Measurements from ENCODE around the gene SLC4A2. TPM values are rescaled to one million over a fixed set of nuclear protein-coding genes. Genes with fewer than 3 reads are reported as not detected.

The SLC4A2 gene
- polyA plus RNA-seq, 10 donors = 43.2 to 57.6 (median 53.7) TPM

DNA sequence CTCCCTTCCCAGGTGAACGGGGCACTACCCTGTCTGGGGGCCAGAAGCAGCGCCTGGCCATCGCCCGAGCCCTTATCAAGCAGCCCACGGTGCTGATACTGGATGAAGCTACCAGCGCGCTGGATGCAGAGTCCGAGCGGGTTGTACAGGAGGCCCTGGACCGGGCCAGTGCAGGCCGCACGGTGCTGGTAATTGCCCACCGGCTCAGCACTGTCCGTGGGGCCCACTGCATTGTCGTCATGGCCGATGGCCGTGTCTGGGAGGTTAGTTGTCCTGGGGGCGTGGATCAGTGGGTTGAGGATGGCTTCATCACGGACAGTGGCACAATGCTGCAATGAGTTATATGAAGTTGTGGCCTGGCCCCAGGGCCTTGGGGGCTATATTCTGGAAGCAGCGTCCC is 15.4 kb upstream of the SLC4A2 start:
- no peak for DNase-seq

DNA sequence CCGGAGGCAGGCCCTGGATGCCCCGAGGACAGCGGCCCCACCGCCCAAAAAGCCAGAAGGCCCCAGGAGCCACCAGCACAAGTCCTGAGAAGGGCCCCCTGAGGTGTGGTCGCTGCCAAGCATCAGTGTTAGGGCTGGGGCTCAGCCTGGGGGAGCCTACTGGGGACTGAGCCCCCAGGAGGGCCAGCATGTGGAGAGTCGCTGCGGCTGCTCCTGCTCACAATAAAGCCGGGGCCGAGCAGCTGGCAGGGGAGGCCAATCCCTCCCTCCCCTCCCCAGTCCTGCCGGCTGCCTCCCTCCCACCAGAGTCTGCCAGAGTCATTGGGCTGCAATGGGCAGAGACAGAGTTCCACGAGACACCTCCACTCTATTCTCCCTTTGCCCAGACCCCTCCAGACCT is 14.1 kb upstream of the SLC4A2 start:
- DNase-seq = no peak

DNA sequence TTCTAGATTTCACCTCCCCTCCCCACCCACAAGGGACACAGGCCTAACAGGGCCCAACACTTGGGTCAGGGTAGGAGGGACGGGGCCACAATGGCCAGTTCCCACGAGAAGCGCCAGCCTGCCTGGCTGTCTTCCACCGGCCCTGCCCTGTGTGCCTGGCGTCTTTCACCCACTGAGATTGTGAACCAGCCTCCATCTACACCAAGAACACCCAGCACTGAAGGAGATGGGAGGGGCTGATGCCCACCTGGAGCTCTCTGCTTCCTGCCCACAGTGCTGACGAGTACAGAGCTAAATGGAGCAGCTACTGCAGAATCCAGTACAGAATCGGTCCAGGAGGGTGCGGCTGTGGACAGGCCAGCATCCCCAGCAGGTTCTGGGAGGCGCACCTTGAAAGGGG is 13.4 kb upstream of the SLC4A2 start:
- no peak for DNase-seq

DNA sequence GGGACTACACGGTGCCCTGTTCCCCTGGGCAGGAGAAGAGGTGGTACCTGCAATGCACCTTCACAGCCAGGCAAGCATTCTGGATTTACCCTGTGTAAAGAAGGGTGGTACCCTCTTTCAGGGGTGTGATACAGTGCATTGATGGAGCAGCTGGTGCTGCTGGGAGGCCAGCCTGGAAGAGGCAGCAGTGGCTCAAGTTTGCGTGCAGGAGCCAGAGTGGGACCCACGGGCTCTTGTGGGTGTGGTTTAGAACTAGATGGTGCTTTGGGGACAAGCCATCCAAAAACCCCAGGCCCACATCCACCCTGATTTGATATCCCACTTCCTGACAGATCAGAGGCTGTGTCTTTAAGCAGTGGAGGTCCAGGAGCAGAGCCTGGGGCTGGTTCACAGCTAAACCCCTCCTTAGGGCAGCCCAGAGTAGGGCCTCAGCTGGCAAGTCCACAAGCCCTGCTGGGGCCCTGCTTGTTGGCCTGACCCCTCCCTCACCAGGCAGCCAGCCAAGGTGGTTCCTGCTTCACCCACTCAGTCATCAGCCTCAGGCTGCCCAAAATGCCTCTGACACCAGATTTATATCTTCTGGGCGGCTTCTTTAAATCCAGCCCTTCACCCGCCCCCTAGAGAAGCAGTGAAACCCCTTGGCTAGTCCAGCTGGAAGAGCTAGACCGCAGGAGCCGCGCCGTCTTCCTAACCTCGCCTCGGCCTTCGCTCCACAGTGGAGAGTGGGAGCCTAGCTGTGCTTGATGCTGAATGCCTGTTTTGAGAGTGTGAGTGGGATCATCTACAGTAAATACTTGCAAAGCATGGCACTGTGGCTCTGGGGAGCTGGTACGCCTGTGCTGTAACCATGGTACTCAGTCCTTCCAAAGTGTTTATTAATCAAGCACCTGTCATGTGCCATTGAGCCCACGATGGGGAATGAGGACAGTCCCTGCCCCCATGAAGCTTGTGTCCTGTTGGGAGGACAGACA is 12.5 kb upstream of the SLC4A2 start:
- peak in 2 of 3 donors; percentile 40 to 66 for DNase-seq

DNA sequence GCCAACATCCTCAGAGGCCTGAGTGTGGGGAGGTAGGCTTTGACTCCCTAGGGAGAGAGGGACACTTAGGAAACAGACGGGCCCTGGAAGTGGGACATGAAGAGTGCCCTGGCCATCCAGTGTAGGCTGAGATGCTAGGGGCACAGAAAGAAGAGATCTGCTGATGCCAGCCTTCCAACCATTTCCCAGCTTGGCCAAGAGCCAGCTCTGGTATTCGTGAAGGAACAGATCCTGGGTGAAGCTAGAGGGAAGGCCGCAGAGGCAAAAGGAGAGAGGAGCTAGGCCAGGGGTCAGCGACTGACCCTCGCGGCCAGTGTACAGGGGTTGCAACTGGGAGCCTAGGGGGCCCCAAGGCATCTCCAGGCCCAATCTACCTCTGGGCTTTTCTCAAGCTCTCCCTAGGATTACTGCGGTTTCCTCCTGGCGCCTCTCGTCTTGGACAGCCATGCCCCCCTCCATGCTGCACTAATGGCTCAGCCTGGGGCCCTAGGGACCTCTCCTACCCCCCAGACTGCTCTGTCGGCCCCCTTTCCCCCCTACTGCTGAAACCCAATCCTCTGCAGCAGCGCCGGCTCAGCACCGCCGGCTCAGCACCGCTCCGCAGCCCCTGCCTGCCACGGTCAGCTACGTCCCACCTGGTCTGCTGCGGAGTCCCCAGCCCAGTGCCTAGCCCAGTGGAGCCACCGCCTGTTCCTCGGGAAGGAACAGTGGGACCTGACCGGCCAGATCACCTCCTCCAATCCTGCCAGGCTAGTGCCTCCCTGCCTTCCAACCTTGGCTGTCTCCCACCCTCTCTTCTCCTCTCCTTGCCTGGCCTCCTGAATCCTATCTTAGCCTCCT is 11.2 kb upstream of the SLC4A2 start, which contains the start of gene ASIC3:
Gene ASIC3 (plus strand): TSS at position 556 of the 840 bp plus-strand sequence. CDS start 355 bp downstream, outside the sequence.
- DNase-seq = no peak

DNA sequence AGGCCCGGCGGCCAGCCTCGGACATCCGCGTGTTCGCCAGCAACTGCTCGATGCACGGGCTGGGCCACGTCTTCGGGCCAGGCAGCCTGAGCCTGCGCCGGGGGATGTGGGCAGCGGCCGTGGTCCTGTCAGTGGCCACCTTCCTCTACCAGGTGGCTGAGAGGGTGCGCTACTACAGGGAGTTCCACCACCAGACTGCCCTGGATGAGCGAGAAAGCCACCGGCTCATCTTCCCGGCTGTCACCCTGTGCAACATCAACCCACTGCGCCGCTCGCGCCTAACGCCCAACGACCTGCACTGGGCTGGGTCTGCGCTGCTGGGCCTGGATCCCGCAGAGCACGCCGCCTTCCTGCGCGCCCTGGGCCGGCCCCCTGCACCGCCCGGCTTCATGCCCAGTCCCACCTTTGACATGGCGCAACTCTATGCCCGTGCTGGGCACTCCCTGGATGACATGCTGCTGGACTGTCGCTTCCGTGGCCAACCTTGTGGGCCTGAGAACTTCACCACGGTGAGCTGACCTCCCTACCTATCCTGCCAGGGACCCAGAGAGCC is 10.4 kb upstream of the SLC4A2 start:
- DNase-seq = no peak

DNA sequence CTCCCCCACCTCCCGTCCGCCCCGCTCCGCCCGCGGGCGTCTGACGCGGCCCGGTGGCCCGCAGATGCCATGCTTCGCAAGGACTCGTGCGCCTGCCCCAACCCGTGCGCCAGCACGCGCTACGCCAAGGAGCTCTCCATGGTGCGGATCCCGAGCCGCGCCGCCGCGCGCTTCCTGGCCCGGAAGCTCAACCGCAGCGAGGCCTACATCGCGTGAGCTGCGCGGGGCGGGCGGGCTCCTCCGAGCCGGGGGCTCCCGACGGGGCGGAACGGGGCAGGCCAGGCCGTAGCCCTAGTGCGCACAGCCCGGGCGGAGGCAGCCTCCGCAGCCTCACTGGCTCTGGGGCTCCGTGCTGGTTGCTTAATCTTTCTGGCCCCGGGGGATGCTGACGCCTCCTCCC is 8.3 kb upstream of the SLC4A2 start:
- DNase-seq = peak; percentile 50 to 89 (median 79)

DNA sequence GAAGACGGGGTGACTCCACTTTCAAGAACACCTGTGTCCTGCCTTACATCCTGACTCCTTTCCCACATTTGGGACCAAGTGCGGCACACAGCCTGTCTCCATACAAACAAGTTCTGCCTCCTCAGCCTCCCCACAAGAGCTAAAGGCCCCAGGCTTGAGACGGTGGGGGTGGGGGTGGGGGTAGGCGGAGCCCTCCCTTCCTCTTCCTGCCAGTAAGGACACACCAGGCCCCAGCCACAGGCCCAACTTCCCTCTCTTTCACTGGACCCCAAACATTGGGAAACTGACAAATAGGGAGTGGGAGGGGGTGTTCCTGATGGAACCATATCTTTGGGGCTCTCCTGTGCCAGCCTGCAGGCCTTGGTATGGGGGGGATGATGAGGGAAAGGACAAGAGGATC is 6.3 kb upstream of the SLC4A2 start:
- DNase-seq = no peak

DNA sequence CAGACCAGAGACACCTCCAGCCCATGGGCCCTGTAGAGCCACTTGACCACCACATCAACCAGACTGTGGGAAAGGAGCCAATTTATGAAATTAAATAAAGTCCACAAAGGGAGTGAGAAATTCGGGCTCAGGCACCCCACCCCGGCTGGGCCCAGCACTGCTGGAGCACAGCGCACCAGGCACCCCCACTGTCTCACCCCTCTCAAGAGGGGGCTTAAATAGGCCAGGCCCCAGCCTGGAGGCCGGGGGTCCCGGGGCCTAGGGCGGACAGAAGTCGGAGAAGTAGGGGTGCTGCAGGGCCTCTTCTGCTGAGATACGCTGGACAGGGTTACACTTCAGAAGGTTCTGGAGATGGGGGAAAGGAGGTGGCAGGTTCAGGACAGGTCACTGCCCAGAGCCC is 5.6 kb upstream of the SLC4A2 start:
- DNase-seq = no peak

DNA sequence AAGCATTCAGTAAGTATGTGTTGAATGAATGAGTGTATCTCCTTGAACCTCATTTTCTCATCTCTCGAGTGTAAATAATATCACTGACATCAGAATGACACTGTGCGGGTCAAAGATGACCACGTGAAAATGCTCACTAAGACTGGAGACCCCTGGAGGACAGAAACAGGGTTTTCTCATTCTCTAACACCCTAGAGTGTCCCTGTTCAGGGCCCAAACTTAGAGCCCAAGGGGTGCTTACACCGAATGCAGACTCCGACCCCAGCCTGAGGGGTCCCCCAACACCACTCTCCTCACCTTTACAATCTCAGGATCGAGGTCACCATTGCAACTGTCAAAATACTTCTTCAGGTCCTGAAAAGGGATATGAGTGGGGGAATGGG is 3.1 kb upstream of the SLC4A2 start:
- DNase-seq = no peak

DNA sequence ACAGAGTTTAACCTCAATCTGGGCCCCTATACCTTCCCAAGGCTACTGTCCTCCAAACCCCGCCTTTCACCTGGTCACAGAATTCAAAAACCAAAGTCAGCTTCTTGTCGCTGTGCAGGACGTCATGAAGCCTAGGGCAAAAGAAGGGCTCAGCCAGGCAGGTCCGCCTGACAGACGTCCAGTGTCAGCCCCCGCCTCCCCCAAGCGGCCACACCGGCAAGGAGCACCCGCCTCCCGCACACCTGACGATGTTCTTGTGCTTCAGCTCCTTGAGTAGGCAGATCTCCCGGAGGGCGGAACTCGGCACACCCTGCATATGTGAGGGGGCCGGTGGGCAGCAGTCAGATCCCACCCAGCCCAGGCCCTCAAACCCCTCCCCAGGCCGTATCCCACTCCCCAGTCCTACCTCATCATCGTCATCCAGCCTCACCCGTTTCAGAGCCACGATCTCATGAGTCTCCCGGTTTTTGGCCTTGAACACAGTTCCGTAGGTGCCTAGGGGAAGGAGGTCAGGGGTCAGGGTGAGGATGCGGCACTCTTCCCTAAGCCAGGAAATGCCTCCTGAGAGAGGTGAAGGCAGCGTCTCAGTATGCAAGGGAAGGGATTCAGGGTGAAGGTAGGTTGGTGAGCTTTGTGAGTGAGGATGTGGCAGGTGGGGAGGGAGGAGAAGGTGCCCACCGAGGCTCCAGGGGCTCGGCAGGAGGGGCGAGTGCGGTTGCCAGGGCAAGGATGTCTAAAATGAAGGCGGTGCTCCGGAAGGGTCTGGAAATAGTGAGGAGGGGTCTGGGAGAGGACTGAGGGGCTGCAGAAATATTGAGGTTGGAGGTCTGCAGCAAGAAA is 2.5 kb upstream of the SLC4A2 start:
- DNase-seq = no peak

DNA sequence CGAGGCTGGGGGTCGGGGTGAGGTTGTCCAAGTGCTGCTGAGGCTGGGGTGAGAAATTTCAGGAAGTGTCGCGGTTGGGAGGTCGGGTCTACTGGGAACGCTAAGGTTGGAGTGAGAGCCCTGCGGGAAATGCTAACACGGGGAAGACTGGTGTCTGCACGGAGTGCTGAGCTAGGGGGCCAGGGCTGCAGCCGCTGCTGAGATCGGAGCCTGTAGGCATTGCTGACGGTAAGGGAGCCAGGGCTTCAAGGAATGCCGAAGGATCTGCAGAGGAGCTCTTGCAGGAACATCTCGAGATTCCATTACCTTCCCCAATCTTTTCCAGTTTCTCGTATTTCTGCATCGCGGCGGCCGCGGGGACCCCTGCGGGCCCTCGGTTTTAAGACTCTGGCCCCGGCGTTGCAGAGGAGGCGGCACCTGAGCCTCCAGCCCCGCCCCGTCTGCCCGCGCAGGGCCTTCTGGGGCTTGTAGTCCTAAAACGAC is 1.8 kb upstream of the SLC4A2 start, which contains the start of gene CDK5:
Gene CDK5 (minus strand): TSS at position 392 of the 483 bp plus-strand sequence. CDS start 49 bp downstream, at position 343.
- no peak for DNase-seq

DNA sequence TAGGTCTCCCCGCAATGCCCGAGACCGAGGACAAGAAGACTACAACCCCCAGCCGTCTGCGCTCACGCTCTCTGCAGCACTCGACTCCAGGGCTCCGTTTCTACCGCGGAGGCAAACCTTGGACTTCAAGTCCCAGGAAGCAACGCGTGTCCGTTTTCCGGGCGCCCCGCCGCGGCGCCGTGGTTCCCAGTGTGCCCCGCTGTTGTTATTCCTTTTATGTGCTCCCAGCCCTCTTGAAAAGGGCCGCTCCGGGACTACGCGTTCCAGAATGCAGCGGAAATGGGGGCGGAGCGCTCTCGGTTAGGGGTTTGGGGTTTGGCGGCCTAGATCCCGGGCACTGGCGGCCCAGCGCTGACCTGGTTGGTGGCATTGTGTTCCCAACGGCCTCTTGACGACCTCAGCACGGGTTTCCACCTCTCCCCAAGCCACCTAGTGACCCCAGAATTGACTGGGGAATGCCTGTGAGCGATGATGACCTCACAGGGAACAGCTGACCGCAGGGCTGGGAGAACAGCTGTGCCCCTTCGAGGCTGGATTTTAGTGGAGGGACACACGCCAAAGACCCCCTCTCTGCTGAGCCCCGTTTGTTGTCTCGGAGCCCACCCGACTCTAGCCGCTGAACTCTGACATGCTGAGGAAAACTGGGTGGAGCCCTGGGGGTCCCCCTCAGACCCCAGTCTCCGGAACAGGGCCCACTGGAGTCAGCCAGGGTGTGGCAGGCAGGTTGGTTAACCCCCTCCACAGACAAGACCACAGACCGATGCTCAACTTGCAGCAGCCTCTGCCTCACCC is 1.2 kb upstream of the SLC4A2 start:
- DNase-seq = peak; percentile 99 to 100 (median 99)

DNA sequence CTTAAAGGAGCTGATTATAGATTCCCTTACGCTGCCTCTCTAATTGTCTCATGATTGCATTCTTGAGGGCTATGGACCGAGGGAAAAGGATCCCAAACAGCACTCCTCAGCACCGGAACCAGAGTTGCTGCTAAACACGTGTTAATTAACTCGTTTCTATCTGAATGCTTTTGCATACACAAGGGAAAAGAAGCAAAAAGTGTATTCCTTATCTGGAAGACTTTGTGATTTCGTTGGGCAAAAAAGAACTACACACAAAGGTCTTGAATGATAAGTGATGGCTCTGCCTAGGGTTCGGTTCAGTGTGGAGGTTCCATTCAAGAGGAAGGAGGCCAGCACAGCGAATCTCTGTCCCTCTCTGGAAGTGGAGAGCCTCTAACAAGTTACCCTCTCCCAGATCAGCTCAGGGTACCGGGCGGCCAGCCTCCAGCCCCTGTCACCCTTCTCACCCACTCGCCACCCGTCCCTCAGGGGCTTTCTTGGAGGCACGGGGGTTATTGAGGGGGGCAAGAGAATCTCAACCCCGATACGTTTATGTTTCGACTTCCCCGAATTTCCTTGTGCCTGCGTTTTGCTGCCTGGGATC is 515 bp upstream of the SLC4A2 start:
- DNase-seq = peak in 1 of 3 donors; percentile 37

DNA sequence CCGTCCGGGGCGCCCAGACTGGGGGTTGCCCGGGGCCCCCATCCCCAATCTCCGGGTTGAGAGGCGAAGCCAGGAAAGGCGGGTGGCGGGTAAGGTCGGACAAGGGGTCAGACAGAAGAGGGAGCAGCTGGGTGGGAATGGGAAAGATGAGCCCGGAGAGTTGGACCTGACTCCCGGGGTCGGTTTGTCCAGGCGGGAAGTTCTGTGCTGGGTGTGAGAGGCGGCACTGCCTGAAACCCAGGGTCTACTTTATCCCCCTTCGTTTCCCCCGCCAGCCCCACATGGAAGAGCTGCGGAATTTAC is 675 bp downstream of the SLC4A2 start:
- DNase-seq = no peak

DNA sequence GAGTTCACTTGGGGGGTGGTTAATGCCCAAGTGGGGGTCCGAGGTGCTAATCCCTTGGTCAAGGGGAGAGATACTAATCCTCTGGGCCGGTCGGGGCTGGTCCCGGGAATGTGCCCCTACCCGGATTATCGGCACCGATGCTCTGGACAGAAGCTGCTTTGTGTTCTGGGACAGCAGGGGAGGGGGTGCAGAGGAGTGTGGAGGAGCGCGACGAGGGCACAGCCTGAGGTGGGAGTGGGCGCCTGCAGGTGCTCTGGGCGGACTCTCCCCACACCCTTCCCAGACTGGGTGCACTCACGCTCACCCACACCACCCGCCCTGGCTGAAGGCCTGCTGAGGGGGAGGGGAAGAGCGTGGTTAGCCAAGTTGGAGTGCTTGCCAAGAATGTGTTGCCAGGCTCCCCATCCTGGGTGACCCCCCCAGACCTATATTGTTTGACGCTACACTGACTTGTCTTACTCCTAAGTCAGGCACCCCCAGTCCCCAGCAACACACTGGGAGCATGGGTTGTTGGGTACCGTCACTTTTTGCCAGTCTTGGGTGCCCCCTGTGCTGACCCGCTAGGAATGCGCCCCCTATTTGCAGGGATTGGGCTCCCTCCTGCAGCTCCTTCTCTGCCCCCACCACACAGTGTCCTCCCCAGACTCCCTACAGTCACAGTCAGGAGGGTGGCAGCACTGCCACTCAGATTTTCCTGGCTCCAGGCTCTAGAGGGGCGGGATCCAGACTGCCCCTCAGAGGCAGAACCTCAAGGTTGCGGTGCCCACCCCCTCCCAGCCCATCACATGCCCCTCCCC is 1.2 kb downstream of the SLC4A2 start:
- no peak for DNase-seq

DNA sequence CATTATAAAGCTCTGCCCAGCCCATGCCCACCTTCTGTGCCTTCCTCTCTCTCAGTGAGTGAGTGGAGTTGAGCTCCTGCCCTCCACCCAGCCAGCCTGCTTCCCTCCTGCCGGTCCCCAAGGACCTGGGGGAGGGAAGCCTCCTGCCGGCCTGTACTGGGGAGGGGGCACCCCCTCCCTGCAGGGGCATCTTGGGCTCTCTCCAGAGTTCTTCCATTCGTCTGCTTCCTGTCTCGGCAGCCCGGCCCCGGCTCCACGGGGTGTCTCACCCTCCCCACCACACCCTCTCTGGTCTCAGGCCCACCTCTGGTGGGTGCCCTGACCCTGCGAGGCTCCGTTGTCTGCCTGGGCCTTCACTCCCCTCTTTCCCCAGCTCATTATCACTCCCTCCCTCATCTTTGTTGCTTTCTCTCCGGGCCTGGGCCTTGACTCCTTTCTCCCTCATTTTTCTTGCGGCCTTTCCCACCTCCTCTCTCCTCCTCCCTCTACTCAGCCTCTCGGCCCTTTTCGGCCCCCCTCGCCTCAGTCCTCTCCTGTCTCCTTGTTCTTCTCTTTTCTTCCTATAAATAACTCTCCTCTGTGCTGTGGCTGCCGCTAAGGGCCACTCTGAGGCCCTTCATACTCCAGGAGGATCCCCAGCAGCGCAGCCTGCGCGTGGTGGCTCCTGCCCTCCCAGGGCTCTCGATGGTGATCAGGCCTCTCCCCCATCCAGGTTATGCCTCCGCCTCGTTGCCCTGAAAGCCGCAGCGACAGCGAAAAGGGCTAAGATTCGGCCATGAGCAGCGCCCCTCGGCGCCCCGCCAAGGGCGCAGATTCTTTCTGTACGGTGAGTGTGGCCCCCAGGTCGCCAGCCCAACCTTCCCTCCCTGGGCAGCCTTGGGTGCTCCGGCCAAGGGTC is 2.1 kb downstream of the SLC4A2 start:
- DNase-seq = no peak

DNA sequence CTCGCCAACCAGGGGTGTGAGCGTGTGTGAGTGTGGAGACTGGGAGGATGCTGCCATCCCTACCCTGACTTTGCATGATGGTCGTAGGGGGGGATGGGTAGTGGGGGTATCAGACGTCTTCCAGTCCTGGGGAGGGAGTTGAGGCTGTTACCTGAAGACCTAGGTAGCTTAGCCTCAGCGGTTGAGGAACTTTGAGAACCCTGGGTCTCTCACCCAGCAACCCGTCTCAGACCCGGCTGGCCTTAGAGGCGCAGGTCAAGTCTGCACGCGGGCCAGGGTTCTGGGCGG is 2.7 kb downstream of the SLC4A2 start:
- no peak for DNase-seq
